Naive thymus-derived CD8-positive, alpha-beta T cell (primary cell): ENCODE measurements around the gene CNOT4. TPM values are rescaled to one million over a fixed set of nuclear protein-coding genes. Genes with fewer than 3 reads are reported as not detected.
"Not testable (repeated sequence)": the region's sequence is repeated elsewhere in the genome, so short reads cannot be mapped to it uniquely, and the experiment has no call there.

Source experiments
- ATAC-seq, 2 donors: fragments of 150-1000 bp; cut with Tn5 transposase in 1 of 2; sonication (Bioruptor Pico), chemical (Tn5 transposase) in 1 of 2; 1 replicate in 1 of 2; 2 replicates in 1 of 2; pipeline ENCODE4 v1.10.0; 2021; ENCODE audit warnings: mild to moderate bottlenecking in 2 of 2, moderate library complexity in 2 of 2
- POLR2A ChIA-PET: fragments of 350-600 bp; sonication (Branson Sonifier 250); formaldehyde crosslinking; loops from one replicate; lab custom pipeline; 2021; ENCODE audit warnings: antibody characterized with exemption; lab: Charles Lee
- DNase-seq, 10 donors: peaks; one replicate each; pipeline versions ENCODE4 v3.0.0 to v3.0.0-alpha.2; 2020 to 2022
- H3K27ac Mint-ChIP-seq, 10 donors: one replicate each; pipeline ENCODE4 v1.8.0; 2020 to 2022; ENCODE audit warnings: mild to moderate bottlenecking in 10 of 10, mixed read lengths in 10 of 10, moderate library complexity in 4 of 10, inconsistent platforms in 1 of 10
- H3K27me3 Mint-ChIP-seq, 5 donors: one replicate each; pipeline ENCODE4 v1.8.0; 2021 to 2022; ENCODE audit warnings: mixed read lengths in 5 of 5
- H3K36me3 Mint-ChIP-seq, 3 donors: one replicate each; pipeline ENCODE4 v1.8.0; 2020 to 2022; ENCODE audit warnings: mixed read lengths in 3 of 3, mild to moderate bottlenecking in 2 of 3, inconsistent platforms in 1 of 3
- H3K4me1 Mint-ChIP-seq, 4 donors: one replicate each; pipeline ENCODE4 v1.8.0; 2021 to 2022; ENCODE audit warnings: mixed read lengths in 4 of 4
- H3K4me3 Mint-ChIP-seq, 10 donors: one replicate each; pipeline ENCODE4 v1.8.0; 2020 to 2022; ENCODE audit warnings: mild to moderate bottlenecking in 10 of 10, mixed read lengths in 10 of 10, moderate library complexity in 6 of 10, inconsistent platforms in 1 of 10
- H3K9me3 Mint-ChIP-seq, 9 donors: one replicate each; pipeline ENCODE4 v1.8.0; 2020 to 2022; ENCODE audit warnings: mixed read lengths in 9 of 9, mild to moderate bottlenecking in 3 of 9, inconsistent platforms in 1 of 9, moderate library complexity in 1 of 9
- polyA plus RNA-seq, 3 donors: library from polyadenylated mRNA; unstranded; fragments of 300-500 nt; fragmentation: Illumina TruSeq; gene quantifications; one replicate each; pipeline ENCODE4 v1.2.3, GENCODE V29; 2021
- total RNA-seq, 8 experiments: library from RNA in 2 of 8; stranded (reverse) in 2 of 8; gene quantifications; one replicate each; pipeline ENCODE4 v1.2.3 and lab custom pipeline; 2021 to 2026

The CNOT4 gene
- total and polyA plus RNA-seq, 5 experiments from 2014 or later: 11.9 to 42.2 (median 19.6) TPM

GRCh38 chr7:135326636-135327280 is 183.1 kb downstream of the CNOT4 start:
- H3K4me1 Mint-ChIP-seq: no peaks in the 10 kb centered on the region
- H3K27ac Mint-ChIP-seq: no peak overlapping the region
- H3K9me3 Mint-ChIP-seq: peaks cover 3 to 39% (median 14%) of the 10 kb centered on the region in 9 donors
- DNase-seq: no peak
- H3K4me3 Mint-ChIP-seq: no peak overlapping the region
- POLR2A ChIA-PET: interaction anchor here (0.6 kb wide), 1 partner anchor 423 kb away, joined by 3 read pairs; no protein-coding TSS in a partner anchor
- no peak for ATAC-seq
- peaks cover 0 to 33% (median 9%) of the 10 kb centered on the region in 3 donors for H3K36me3 Mint-ChIP-seq
- H3K27me3 Mint-ChIP-seq: peaks cover 0 to 2% (median 0%) of the 10 kb centered on the region in 5 donors

GRCh38 chr7:135322571-135323340 is 187.1 kb downstream of the CNOT4 start:
- POLR2A ChIA-PET: no interaction called here
- no peaks in the 10 kb centered on the region for H3K4me1 Mint-ChIP-seq
- H3K27ac Mint-ChIP-seq: no peak overlapping the region
- no peak for DNase-seq
- H3K36me3 Mint-ChIP-seq: peaks cover 0 to 23% (median 7%) of the 10 kb centered on the region in 3 donors
- no peak for ATAC-seq
- H3K4me3 Mint-ChIP-seq: no peak overlapping the region
- H3K27me3 Mint-ChIP-seq: no peaks in the 10 kb centered on the region
- peaks cover 3 to 39% (median 14%) of the 10 kb centered on the region in 9 donors for H3K9me3 Mint-ChIP-seq

- Mint-ChIP-seq H3K4me1 (no peaks in the 10 kb centered on the region), H3K27me3 (no peaks in the 10 kb centered on the region), H3K9me3 (peaks cover 0 to 35% (median 10%) of the 10 kb centered on the region in 9 donors), H3K4me3 (no peak overlapping the region), H3K27ac (no peak overlapping the region), H3K36me3 (peaks cover 0 to 18% (median 7%) of the 10 kb centered on the region in 3 donors)
- no peak for DNase-seq
- POLR2A ChIA-PET: no interaction called here
- no peak for ATAC-seq
Observed at GRCh38 chr7:135321556-135321955, 188.3 kb downstream of the CNOT4 start.

GRCh38 chr7:135320953-135321352 is 188.9 kb downstream of the CNOT4 start:
- H3K4me1 Mint-ChIP-seq, ATAC-seq, POLR2A ChIA-PET, H3K27me3 Mint-ChIP-seq, H3K27ac Mint-ChIP-seq, DNase-seq, H3K4me3 Mint-ChIP-seq: not testable (repeated sequence)
- Mint-ChIP-seq H3K36me3 (peaks cover 0 to 14% (median 7%) of the 10 kb centered on the region in 3 donors), H3K9me3 (peaks cover 0 to 29% (median 10%) of the 10 kb centered on the region in 9 donors)

GRCh38 chr7:135320268-135320667 is 189.6 kb downstream of the CNOT4 start:
- no peaks in the 10 kb centered on the region for H3K4me1 Mint-ChIP-seq
- H3K36me3 Mint-ChIP-seq: peaks cover 0 to 7% (median 7%) of the 10 kb centered on the region in 3 donors
- H3K27ac Mint-ChIP-seq: peak overlapping the region in 1 of 10 donors; percentile 4
- H3K27me3 Mint-ChIP-seq: no peaks in the 10 kb centered on the region
- H3K9me3 Mint-ChIP-seq: peaks cover 0 to 22% (median 10%) of the 10 kb centered on the region in 9 donors
- no peak for ATAC-seq
- POLR2A ChIA-PET: no interaction called here
- H3K4me3 Mint-ChIP-seq: no peak overlapping the region
- no peak for DNase-seq

- POLR2A ChIA-PET: no interaction called here
- H3K27me3 Mint-ChIP-seq: no peaks in the 10 kb centered on the region
- no peaks in the 10 kb centered on the region for H3K9me3 Mint-ChIP-seq
- H3K4me1 Mint-ChIP-seq: no peaks in the 10 kb centered on the region
- ATAC-seq (no peak), DNase-seq (no peak)
- no peaks in the 10 kb centered on the region for H3K36me3 Mint-ChIP-seq
- no peak overlapping the region for H3K4me3 Mint-ChIP-seq
- H3K27ac Mint-ChIP-seq: peak overlapping the region in 1 of 10 donors; percentile 11
Observed at GRCh38 chr7:135317676-135318325, 192.1 kb downstream of the CNOT4 start.

- Mint-ChIP-seq H3K36me3 (no peaks in the 10 kb centered on the region), H3K27ac (no peak overlapping the region), H3K9me3 (no peaks in the 10 kb centered on the region), H3K27me3 (no peaks in the 10 kb centered on the region), H3K4me1 (no peaks in the 10 kb centered on the region), H3K4me3 (no peak overlapping the region)
- no peak for ATAC-seq
- POLR2A ChIA-PET: no interaction called here
- DNase-seq: no peak
Observed at GRCh38 chr7:135316648-135317313, 193.1 kb downstream of the CNOT4 start.

GRCh38 chr7:135313971-135314370 is 195.9 kb downstream of the CNOT4 start:
- H3K9me3 Mint-ChIP-seq: no peaks in the 10 kb centered on the region
- peaks cover 0 to 3% (median 0%) of the 10 kb centered on the region in 5 donors for H3K27me3 Mint-ChIP-seq
- DNase-seq (no peak), ATAC-seq (no peak)
- H3K36me3 Mint-ChIP-seq: no peaks in the 10 kb centered on the region
- POLR2A ChIA-PET: no interaction called here
- no peak overlapping the region for H3K27ac Mint-ChIP-seq
- no peaks in the 10 kb centered on the region for H3K4me1 Mint-ChIP-seq
- no peak overlapping the region for H3K4me3 Mint-ChIP-seq

Other genes starting within 250 kb of the CNOT4 start
- 10 to 100 TPM; 73.7 to 77.8 TPM for gene NUP205, start 47.8 kb upstream of the CNOT4 start, total RNA-seq
- 10 to 100 TPM; 20.5 to 24.9 (median 22.2) TPM for gene NUP205, start 47.8 kb upstream of the CNOT4 start, polyA plus RNA-seq
- 10 to 100 TPM; 26.8 to 31.1 TPM for gene STMP1, start 152.4 kb upstream of the CNOT4 start, total RNA-seq
- 10 to 100 TPM; 46.5 to 56.6 (median 55.4) TPM for gene STMP1, start 152.4 kb upstream of the CNOT4 start, polyA plus RNA-seq
- gene SLC13A4, start 218.1 kb upstream of the CNOT4 start, total RNA-seq: not detected
- under 1 TPM in 2 of 3 donors, not detected in 1; 0.13 to 0.25 TPM for gene SLC13A4, start 218.1 kb upstream of the CNOT4 start, polyA plus RNA-seq
- not detected for gene FAM180A, start 238.7 kb upstream of the CNOT4 start, total RNA-seq
- not detected for gene FAM180A, start 238.7 kb upstream of the CNOT4 start, polyA plus RNA-seq